Activated CD8-positive, alpha-beta T cell treated with anti-CD3 and anti-CD28 coated beads for 36 hours (primary cell): ENCODE measurements around the gene ALOX12. TPM values are rescaled to one million over a fixed set of nuclear protein-coding genes. Genes with fewer than 3 reads are reported as not detected.
"Not testable (repeated sequence)": the region's sequence is repeated elsewhere in the genome, so short reads cannot be mapped to it uniquely, and the experiment has no call there.

Source experiments
- ATAC-seq: fragments of 200-7000 bp; cut with Tn5 transposase; one replicate; pipeline ENCODE4 v1.10.0; 2021; ENCODE audit warnings: mild to moderate bottlenecking, moderate library complexity
- CTCF ChIA-PET: fragments of 350-600 bp; sonication (Branson Sonifier 250); formaldehyde crosslinking; loops from one replicate; lab custom pipeline; 2021; ENCODE audit warnings: antibody characterized with exemption; lab: Charles Lee
- POLR2A ChIA-PET: fragments of 350-600 bp; sonication (Branson Sonifier 250); formaldehyde crosslinking; loops from one replicate; lab custom pipeline; 2021; ENCODE audit warnings: antibody characterized with exemption; lab: Charles Lee
- DNase-seq: peaks from one replicate; pipeline ENCODE4 v3.0.0-alpha.2; 2020
- H3K27ac Mint-ChIP-seq: one replicate; pipeline ENCODE4 v1.8.0; 2021; ENCODE audit warnings: mild to moderate bottlenecking, mixed read lengths
- H3K27me3 Mint-ChIP-seq: one replicate; pipeline ENCODE4 v1.8.0; 2021; ENCODE audit warnings: mixed read lengths
- H3K36me3 Mint-ChIP-seq: one replicate; pipeline ENCODE4 v1.8.0; 2021; ENCODE audit warnings: low read depth, mixed read lengths
- H3K4me1 Mint-ChIP-seq: one replicate; pipeline ENCODE4 v1.8.0; 2021; ENCODE audit warnings: low read depth, mixed read lengths
- H3K4me3 Mint-ChIP-seq: one replicate; pipeline ENCODE4 v1.8.0; 2021; ENCODE audit warnings: mild to moderate bottlenecking, moderate library complexity, mixed read lengths
- H3K9me3 Mint-ChIP-seq: one replicate; pipeline ENCODE4 v1.8.0; 2021; ENCODE audit warnings: mixed read lengths
- intact Hi-C: fragments of 100-400 bp; cut with micrococcal nuclease; formaldehyde crosslinking; loops from one replicate; pipeline ENCODE4 v1.10.0; 2022
- total RNA-seq, 2 experiments: library from RNA; stranded (reverse); gene quantifications; one replicate each; pipeline ENCODE4 v1.2.3, GENCODE V29; 2021
- TF ChIP-seq, protein P1 (sequence below): fragments of 200-600 bp; IDR thresholded peaks from one replicate; pipeline ENCODE4 v1.8.0; 2022; ENCODE audit warnings: antibody characterized with exemption, mild to moderate bottlenecking

The ALOX12 gene
- total RNA-seq, 2 experiments from 2014 or later, result not detected

DNA sequence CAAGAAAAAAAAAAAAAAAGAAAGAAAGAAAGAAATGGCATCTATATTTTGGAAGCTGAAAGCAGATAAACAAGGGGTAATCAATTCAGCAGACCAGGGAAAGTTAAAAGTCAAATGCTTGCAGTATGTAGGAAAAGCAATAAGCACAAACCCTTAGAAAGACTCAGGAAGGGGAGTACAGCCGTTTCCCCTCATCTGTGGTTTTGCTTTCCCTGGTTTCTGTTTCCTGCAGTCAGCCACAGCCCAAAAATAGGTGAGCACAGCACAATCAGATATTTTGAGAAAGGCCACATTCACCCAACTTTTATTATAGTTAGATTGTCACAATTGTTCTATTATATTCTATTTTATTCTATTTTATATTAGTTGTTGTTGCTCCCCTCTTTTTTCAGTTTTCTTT lies 14.4 kb upstream of the ALOX12 start:
- intact Hi-C loops, result no loop called here
- CTCF ChIA-PET, result no interaction called here
- TF ChIP-seq, protein P1, sequence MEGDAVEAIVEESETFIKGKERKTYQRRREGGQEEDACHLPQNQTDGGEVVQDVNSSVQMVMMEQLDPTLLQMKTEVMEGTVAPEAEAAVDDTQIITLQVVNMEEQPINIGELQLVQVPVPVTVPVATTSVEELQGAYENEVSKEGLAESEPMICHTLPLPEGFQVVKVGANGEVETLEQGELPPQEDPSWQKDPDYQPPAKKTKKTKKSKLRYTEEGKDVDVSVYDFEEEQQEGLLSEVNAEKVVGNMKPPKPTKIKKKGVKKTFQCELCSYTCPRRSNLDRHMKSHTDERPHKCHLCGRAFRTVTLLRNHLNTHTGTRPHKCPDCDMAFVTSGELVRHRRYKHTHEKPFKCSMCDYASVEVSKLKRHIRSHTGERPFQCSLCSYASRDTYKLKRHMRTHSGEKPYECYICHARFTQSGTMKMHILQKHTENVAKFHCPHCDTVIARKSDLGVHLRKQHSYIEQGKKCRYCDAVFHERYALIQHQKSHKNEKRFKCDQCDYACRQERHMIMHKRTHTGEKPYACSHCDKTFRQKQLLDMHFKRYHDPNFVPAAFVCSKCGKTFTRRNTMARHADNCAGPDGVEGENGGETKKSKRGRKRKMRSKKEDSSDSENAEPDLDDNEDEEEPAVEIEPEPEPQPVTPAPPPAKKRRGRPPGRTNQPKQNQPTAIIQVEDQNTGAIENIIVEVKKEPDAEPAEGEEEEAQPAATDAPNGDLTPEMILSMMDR, result no peak
- no peak for ATAC-seq
- POLR2A ChIA-PET, result no interaction called here
- Mint-ChIP-seq H3K4me3 (no peak overlapping the region), H3K9me3 (peaks cover 3% of the 10 kb centered on the region), H3K4me1 (peaks cover 4% of the 10 kb centered on the region), H3K36me3 (no peaks in the 10 kb centered on the region), H3K27ac (no peak overlapping the region), H3K27me3 (no peaks in the 10 kb centered on the region)
- DNase-seq, result no peak

DNA sequence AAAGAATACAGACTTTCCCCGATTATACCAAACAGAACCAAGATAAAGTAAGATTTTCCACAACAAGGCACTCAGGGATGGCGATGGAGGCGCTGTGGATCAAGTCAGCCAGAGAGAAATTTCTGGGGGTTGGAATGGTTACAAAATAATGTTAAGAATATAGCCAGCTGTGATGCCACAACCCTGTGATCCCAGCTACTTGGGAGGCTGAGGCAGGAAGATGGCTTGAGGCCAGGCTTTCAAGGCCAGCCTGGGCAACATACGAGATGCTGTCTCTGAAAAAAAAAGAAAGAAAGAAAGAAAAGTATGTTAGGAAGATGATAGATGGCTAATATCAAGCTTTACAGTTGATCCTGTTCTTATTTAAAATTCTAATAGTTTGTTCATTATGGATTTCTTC lies 10.6 kb upstream of the ALOX12 start:
- POLR2A ChIA-PET, result interaction anchor here (0.7 kb wide), 1 partner anchor 96 kb away, joined by 3 read pairs; no protein-coding TSS in a partner anchor
- TF ChIP-seq, protein P1, result no peak
- Mint-ChIP-seq H3K9me3 (no peaks in the 10 kb centered on the region), H3K27ac (no peak overlapping the region), H3K27me3 (no peaks in the 10 kb centered on the region), H3K4me1 (peaks cover 4% of the 10 kb centered on the region), H3K36me3 (no peaks in the 10 kb centered on the region), H3K4me3 (no peak overlapping the region)
- CTCF ChIA-PET, result interaction anchor here (1.0 to 3.4 kb wide), 7 partner anchors 9 to 91 kb away, joined by 3 to 15 read pairs (median 3); no protein-coding TSS in a partner anchor
- intact Hi-C loops, result no loop called here
- no peak for ATAC-seq
- DNase-seq, result no peak

DNA sequence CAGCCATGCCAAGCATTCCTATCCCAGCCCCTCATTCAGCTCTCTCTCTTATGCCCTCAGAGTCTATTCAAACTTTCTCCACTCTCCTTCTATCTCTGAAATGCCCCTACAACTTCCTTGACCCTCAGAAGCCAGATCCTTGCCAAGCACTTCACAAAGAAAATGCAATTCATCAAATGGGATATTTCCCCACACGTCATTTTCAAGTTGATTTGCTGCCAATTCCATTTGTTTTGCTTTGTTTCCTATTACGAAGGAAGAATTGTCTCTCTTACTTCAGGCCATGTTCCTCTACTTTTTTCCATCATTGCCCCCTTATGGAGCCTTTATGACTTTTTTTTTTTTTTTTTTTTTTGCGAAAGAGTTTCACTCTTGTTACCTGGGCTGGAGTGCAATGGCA lies 9.2 kb upstream of the ALOX12 start:
- CTCF ChIA-PET, result interaction anchor here (0.6 to 3.4 kb wide), 4 partner anchors 17 to 187 kb away, joined by 5 to 15 read pairs (median 6); no protein-coding TSS in a partner anchor
- POLR2A ChIA-PET, result no interaction called here
- DNase-seq (no peak), ATAC-seq (no peak)
- Mint-ChIP-seq H3K4me3 (no peak overlapping the region), H3K27ac (no peak overlapping the region), H3K27me3 (no peaks in the 10 kb centered on the region), H3K4me1 (no peaks in the 10 kb centered on the region), H3K36me3 (no peaks in the 10 kb centered on the region), H3K9me3 (no peaks in the 10 kb centered on the region)
- intact Hi-C loops, result no loop called here
- TF ChIP-seq, protein P1, result no peak

DNA sequence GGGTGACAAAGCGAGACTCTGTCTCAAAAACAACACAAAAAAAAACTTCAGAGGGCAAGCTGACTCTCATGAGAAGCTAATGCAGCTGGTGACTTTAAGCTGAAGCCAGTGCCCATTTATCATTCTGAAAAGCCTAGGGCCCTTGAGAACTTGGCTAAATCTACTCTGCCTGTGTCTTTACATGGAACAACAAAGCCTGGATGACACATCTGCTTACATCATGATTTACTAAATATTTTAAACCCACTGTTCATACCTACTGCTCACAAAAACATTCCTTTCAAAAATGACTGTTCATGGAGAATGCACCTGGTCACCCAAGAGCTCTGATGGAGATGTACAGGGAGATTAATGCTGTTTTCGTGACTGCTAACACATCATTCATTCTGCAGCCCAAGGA lies 6.1 kb upstream of the ALOX12 start:
- H3K27ac Mint-ChIP-seq, result no peak overlapping the region
- H3K4me1 Mint-ChIP-seq, result no peaks in the 10 kb centered on the region
- intact Hi-C loops, result no loop called here
- H3K9me3 Mint-ChIP-seq, result no peaks in the 10 kb centered on the region
- ATAC-seq (no peak), DNase-seq (no peak)
- CTCF ChIA-PET, result interaction anchor here (1.1 to 3.1 kb wide), 3 partner anchors 14 to 146 kb away, joined by 3 to 20 read pairs (median 11); no protein-coding TSS in a partner anchor
- TF ChIP-seq, protein P1, result no peak
- no peaks in the 10 kb centered on the region for H3K27me3 Mint-ChIP-seq
- no peaks in the 10 kb centered on the region for H3K36me3 Mint-ChIP-seq
- POLR2A ChIA-PET, result interaction anchor here (0.9 kb wide), 1 partner anchor 10 kb away, joined by 3 read pairs; no protein-coding TSS in a partner anchor
- H3K4me3 Mint-ChIP-seq, result no peak overlapping the region

DNA sequence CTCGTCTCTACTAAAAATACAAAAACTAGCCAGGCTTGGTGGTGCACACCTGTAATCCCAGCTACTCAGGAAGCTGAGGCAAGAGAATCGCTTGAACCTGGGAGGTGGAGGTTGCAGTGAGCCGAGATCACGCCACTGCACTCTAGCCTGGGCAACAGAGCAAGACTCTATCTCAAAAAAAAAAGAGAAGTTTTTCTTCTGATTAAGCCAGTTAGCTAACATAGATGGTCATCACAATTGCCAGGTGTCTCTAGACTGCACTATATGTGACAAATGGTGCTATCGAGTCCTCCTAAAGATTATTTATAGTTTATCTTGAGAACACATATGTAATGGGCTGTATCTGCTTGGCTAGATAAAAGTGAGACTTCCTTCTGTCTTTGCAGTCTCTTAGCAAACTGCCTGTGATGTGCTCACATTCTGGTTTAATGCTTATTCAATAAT lies 2.2 kb upstream of the ALOX12 start:
- intact Hi-C loops, ATAC-seq, H3K9me3 Mint-ChIP-seq, H3K4me1 Mint-ChIP-seq, DNase-seq, H3K27me3 Mint-ChIP-seq, H3K4me3 Mint-ChIP-seq: not testable (repeated sequence)
- CTCF ChIA-PET, result interaction anchor here (0.7 to 3.2 kb wide), 4 partner anchors 8 to 100 kb away, joined by 3 to 11 read pairs (median 6); no protein-coding TSS in a partner anchor
- peaks cover 12% of the 10 kb centered on the region for H3K36me3 Mint-ChIP-seq
- POLR2A ChIA-PET, result interaction anchor here (1.0 kb wide), 1 partner anchor 79 kb away, joined by 3 read pairs; no protein-coding TSS in a partner anchor
- H3K27ac Mint-ChIP-seq, result peak overlapping the region; percentile 36
